Stimulated activated CD4-positive, alpha-beta T cell treated with anti-CD3 and anti-CD28 coated beads, Interleukin-15, amount 100 ng/mL, for 48 hours (primary cell): ENCODE results near the gene RPUSD1.
"Not testable (repeated sequence)": the region's sequence is repeated elsewhere in the genome, so short reads cannot be mapped to it uniquely, and the experiment has no call there.

Source experiments
- DNase-seq, 2 donors: peaks; one replicate each; pipeline ENCODE4 v3.0.0-alpha.2; 2020; ENCODE audit warnings: low read depth in 2 of 2

Gene RPUSD1, protein sequence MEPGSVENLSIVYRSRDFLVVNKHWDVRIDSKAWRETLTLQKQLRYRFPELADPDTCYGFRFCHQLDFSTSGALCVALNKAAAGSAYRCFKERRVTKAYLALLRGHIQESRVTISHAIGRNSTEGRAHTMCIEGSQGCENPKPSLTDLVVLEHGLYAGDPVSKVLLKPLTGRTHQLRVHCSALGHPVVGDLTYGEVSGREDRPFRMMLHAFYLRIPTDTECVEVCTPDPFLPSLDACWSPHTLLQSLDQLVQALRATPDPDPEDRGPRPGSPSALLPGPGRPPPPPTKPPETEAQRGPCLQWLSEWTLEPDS

GRCh38 chr16:787978-788398, at the start of gene RPUSD1:
RPUSD1 (minus strand) TSS chr16:788381; CDS start chr16:787737, 644 bp downstream.
- no peak for DNase-seq

- not testable (repeated sequence) for DNase-seq
Observed at GRCh38 chr16:836822-837221, 48.6 kb upstream of the RPUSD1 start.

- DNase-seq, result no peak
Observed at GRCh38 chr16:836221-836620, 48.0 kb upstream of the RPUSD1 start.

GRCh38 chr16:835373-835772, 47.2 kb upstream of the RPUSD1 start:
- DNase-seq, result no peak

GRCh38 chr16:833411-833810, 45.2 kb upstream of the RPUSD1 start:
- DNase-seq, result no peak

DNA sequence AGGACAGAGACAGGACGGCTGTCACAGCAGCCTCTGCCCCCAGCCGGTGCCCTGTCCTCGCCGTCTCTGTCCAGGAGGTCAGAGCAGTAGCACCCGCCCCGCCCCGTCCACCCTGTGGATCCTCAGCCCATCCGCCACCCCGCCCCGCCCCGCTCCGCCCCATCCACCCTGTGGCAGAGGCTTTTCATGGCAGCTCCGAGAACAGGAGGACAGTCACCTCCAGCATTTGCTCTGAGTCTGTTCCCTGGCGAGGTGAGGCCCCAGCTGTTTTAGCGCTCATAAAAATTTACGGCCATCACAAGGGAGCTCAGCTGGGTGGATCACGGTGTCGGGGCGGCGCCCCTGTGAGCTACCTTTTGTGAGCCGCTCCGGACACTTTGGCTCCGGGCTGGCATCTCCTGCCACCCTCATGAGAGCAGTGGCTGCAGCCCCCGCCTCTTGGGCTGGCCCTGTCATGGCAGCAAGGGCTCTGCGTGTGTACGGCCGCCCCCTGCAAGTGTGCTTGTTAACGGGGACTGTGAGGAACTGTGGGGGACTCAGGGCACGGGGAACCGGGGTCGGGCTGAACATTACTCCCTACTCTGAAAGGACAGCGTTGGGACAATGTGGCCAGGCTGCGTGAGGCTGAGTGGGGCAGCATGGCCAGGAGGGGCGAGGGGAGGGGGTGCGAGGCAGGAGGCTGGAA, 44.6 kb upstream of the RPUSD1 start:
- DNase-seq, result no peak

GRCh38 chr16:831571-832413, 43.6 kb upstream of the RPUSD1 start:
- DNase-seq, result no peak

DNA sequence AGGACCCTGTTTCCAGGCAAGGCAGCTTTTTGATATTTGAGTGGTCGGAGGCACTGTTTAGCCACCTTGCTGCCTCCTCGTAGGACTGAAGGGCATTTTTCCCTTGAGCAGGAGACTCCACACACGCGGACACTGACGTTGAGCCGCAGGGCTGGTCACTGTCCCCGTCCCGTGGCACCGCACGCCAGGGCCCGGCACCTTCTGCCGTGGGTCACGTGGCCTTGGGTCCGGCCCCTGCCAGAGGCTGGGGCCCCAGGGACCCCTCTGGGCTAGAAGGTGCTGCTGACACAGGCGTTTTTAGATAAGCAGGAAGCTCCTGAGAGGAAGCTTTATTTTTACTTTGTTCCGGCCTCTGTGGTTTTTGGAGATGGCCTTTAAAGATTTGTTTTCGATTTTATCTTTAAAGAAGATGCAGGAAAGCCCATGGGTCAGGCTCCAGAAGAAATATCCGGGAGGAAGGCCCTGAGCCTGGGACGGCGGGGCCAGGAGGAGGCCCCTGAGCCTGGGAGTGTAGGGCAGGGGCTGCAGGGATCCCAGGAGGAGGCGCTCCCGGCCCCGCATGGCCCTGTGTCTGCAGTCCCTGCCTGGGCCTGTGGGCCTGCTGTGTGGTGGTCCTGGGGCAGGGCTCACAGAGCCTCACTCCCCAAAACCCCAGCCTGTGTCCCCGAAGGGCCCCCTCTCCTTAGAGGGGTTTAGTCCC, 42.8 kb upstream of the RPUSD1 start:
- DNase-seq, result no peak

DNA sequence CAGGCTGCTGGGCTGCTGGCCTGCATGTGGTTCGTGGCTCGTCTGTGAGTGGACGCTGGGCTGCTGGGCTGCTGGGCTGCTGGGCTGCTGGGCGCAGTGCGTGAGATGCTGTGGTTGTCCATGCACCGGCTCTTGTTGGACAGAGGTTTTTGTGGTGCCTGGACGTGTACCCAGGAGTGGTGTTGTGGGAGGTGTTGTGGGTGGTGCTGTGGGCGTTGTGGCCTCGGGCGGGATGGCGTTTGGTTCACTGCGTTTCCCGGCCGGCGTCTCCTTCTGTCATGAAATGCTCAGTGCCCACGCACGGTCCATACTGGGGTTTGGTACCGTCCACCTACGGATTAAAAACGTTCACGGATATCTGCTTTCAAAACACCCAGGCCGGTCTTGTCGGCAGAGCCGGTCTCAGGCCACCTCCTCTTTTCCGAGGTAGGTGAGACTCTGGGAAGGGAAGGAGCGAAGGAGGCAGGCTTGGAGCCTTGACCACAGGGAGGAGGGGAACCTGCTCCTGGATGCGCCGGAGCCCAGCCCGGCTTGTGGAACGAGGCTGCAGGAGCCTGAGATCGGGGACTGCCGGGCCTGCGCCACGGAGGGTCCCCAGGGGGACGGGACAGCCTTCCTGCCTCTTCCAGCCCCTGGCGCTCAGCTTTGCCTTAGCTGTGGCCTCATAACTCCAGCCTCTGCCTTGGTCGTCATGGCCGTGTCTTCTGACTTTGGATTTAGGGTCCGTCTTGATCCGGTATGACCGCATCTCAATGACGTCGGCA, 42.1 kb upstream of the RPUSD1 start:
- no peak for DNase-seq

- no peak for DNase-seq
Observed at GRCh38 chr16:828891-829290, 40.7 kb upstream of the RPUSD1 start.

DNA sequence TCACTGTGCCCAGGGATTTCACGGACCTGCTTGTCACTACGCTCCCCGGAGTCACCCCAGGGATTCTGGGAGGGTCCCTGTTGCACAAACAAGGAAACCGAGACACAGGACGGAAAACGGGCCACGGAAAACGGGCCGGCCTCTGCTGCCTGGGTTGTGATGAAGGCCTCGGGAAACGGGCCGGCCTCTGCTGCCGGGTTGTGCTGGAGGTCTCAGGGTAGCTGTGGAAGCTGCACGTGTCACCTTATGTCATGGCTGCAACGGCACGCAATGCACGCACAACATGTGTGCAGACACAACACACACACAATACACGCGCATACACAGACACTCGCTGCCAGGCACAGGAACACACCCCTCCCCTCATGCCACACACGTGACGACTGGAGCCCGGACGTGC, 39.3 kb upstream of the RPUSD1 start:
- DNase-seq, result no peak

DNA sequence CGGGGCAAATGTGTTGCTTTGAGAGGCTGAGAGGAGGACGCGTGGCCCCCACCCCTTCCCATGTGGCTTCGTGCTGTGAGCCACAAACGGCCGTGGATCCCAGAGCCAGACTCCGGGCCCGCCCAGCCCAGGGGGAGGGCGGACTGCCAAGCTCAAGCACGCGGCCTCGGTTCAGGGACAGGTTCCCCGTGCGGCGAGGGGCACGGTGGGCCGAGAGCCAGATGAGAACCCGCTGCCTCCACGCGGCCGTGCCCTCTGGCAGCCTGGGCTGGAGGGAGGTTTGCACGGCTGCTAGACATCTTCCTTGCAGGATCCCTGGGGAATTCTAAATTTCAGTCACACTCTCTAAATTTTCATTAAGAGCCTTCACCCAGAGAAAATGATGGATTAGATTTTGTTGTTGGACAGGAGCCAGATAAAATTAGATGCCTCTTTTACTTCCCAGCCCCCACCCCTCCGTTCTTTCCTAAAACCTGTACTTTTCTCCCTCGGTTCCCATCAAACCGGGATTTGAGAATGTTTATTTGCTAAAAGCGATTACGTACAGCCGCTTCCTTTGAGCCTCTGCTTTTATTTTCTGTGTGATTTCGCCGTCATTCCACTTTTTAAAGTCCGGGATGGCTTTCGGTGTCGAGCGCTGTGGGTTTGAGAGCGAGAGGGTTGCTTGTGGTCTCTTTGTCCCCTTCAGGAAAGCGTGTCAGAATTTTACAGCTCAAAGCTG, 37.3 kb upstream of the RPUSD1 start:
- DNase-seq, result no peak

DNA sequence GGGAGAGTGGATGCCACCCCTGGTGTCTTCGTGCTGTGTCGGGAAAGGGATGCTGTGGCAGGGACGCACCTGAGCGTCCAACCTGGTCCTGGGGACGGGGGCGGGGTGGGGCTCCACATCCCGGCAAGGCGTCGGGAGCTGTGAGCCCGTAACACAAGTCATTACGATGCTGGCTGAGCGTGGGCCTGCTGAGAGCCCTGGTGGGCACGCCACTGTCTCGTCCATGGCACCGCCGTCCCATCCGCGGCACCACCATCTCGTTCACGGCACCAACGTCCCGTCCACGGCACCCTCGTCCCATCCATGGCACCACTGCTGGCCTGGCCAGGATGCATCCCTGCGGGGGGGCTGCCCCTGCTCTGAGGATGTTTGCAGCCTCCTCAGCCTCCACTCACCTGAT, 36.4 kb upstream of the RPUSD1 start:
- no peak for DNase-seq

DNA sequence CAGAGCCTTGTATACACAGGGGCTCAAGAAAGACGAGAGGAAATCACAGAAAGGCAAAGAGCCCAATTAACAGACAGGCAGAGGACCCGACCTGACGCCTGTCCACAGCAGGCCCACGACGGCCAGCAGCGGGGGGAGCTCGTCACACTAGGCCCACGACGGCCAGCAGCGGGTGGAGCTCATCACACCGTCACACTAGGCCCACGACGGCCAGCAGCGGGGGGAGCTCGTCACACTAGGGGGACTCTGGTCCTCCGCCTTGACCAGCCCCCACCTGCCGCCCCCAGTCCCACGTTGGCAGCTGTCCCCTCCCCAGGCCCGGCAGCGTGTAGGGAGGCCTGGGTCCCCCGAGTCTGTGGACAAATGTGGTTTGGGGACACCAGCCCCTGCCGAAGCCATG, 36.0 kb upstream of the RPUSD1 start:
- no peak for DNase-seq

- DNase-seq, result no peak
Observed at GRCh38 chr16:822909-823297, 34.7 kb upstream of the RPUSD1 start.

- DNase-seq, result no peak
Observed at GRCh38 chr16:822174-822908, 34.2 kb upstream of the RPUSD1 start.

DNA sequence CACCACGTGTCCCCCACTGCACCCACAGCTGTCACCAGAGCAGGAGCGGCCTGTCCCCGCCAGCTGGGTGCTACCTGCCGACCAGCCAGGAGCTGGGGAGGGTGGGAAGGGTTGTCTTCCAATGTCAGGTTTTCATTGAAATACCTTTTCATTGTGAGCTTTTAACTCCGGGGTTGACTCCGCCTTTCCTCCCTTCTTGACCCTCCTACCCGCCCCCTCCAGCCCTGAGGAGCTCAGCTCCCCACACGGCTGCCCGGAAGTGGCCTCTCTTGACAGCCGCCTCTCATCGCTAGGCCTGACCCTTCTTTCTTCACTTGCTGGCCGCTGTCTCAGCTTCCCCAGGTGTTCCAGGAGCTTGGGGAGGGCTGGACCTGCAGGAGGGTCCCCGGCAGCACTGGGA, 33.6 kb upstream of the RPUSD1 start:
- no peak for DNase-seq

- DNase-seq, result no peak
Observed at GRCh38 chr16:820748-821147, 32.6 kb upstream of the RPUSD1 start.

GRCh38 chr16:820044-820408, 31.8 kb upstream of the RPUSD1 start:
- not testable (repeated sequence) for DNase-seq
